NCI-H1436 (cell line): Measurements from ENCODE around the gene QSOX1.
A peak's percentile ranks its signal among the peaks of the same experiment; 100 is the strongest.

Experiments used
- DNase-seq: peaks from one replicate; lab custom pipeline; 2025; lab: John Stamatoyannopoulos, UW

Gene QSOX1

DNA sequence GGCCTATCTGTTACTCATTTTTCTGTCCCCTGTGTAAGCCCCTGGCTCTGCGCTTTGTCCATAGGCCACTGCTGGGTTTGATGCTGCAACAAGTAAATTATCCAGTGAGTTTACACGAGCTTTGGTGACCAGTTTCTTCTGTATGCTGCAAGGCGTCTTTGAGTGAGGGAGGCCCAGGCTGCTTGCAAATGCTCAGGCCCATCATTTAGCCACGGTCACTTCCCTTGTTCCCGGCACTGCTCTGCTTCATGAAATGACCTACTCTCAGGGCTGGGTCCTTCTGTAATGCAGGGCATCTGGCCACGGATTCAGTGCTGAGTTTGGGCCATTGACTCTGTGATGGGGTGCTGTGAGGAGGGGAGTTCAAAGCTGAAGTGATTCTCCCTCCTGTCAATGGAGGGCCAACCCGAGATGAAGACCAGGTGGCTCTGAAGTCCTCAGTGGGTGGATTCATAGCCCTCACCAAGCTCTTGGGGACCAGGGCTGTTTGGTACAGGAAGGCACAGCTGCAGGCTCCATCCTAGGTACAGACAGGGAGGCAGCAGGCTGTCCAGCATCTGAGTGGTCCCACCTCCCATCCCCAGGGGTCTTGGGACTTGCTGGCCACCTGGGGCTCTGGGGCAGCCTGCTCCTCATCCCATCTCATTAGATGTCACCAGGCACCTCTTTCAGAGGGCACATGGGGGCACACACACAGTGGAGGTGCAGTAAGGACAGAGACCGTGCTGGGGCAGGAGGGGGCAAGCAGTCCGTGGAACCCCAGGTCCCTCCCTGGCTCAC is 97.0 kb downstream of the QSOX1 start:
- DNase-seq: no peak

- DNase-seq: peak; percentile 65
Measured at GRCh38 chr1:180252638-180253536, 98.2 kb downstream of the QSOX1 start.
